Suprapubic skin (tissue), 4 donors: ENCODE results near the gene RPL7L1. TPM values are rescaled to one million over a fixed set of nuclear protein-coding genes. Genes with fewer than 3 reads are reported as not detected.

Experiments
- DNase-seq, 2 donors: peaks; one replicate each; pipeline ENCODE4 v3.0.0-alpha.2; 2019; ENCODE audit warnings: low spot score in 2 of 2
- H3K27ac ChIP-seq: fragments of 200-600 bp; sonication (generic); one replicate; pipeline ENCODE4 v1.5.1; 2019
- H3K27me3 ChIP-seq: fragments of 200-600 bp; sonication (generic); one replicate; pipeline ENCODE4 v1.5.1; 2019
- H3K36me3 ChIP-seq: fragments of 200-600 bp; sonication (generic); one replicate; pipeline ENCODE4 v1.5.1; 2019
- H3K4me1 ChIP-seq: fragments of 200-600 bp; sonication (generic); one replicate; pipeline ENCODE4 v1.5.1; 2019
- H3K4me3 ChIP-seq: fragments of 200-600 bp; sonication (generic); one replicate; pipeline ENCODE4 v1.5.1; 2019; ENCODE audit warnings: mild to moderate bottlenecking
- H3K9me3 ChIP-seq: fragments of 200-600 bp; sonication (generic); one replicate; pipeline ENCODE4 v1.5.1; 2019
- CTCF ChIP-seq, 2 donors: fragments of 200-600 bp in 1 of 2; fragments of 450-650 bp in 1 of 2; sonication (generic) in 1 of 2; IDR thresholded peaks; one replicate each; pipeline ENCODE4 v1.5.1; 2016 to 2019; ENCODE audit warnings: antibody characterized with exemption in 2 of 2, mild to moderate bottlenecking in 1 of 2, moderate library complexity in 1 of 2
- EP300 ChIP-seq: sonication (generic); formaldehyde crosslinking; IDR thresholded peaks from one replicate; pipeline ENCODE4 v1.6.1; 2017; ENCODE audit warnings: antibody characterized with exemption
- POLR2A ChIP-seq, 2 donors: fragments of 450-650 bp; IDR thresholded peaks; one replicate each; pipeline ENCODE4 v1.6.1; 2017; ENCODE audit warnings: antibody characterized with exemption in 2 of 2, mild to moderate bottlenecking in 2 of 2, moderate library complexity in 2 of 2
- POLR2AphosphoS5 ChIP-seq, 3 donors: sonication (generic); formaldehyde crosslinking; IDR thresholded peaks; one replicate each; pipeline ENCODE4 v1.6.1; 2017; ENCODE audit warnings: antibody characterized with exemption in 3 of 3
- WGBS: methylation state at CpG from one replicate; pipeline ENCODE4 v1.1.5; 2018; 5-methylcytosine and 5-hydroxymethylcytosine counted together
- total RNA-seq, 4 donors: library from RNA; depleted of rRNA; stranded (reverse); fragments of >200 nt; gene quantifications; one replicate each; pipeline ENCODE4 v1.1.0, GENCODE V29; 2016

The RPL7L1 gene
- total RNA-seq, 4 donors from 2014 or later: 76.8 to 112 (median 86.4) TPM

DNA sequence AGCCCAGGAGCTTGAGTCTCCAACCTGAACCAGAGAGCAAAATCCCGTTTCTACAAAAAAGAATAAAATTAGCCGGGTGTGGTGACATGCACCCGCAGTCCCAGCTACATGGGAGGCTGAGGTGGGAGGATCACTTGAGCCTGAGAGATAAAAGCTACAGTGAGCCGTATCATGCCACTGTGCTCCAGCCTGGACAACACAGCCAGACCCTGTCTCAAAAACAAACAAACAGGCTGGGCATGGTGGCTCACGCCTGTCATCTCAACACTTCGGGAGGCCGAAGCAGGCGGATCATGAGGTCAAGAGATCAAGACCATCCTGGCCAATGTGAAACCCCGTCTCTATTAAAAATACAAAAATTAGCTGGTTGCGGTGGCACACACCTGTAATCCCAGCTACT, 25.1 kb downstream of the RPL7L1 start:
- H3K27me3 ChIP-seq: no peaks in the 10 kb centered on the region
- H3K9me3 ChIP-seq: no peaks in the 10 kb centered on the region
- DNase-seq: no peak
- no peak overlapping the region for H3K27ac ChIP-seq
- no peak overlapping the region for H3K4me3 ChIP-seq
- H3K36me3 ChIP-seq: no peaks in the 10 kb centered on the region
- 98% methylated on average over 10 of the region's 10 CpGs for WGBS
- H3K4me1 ChIP-seq: peaks cover 5% of the 10 kb centered on the region
- TF ChIP-seq POLR2AphosphoS5 (IDR thresholded peaks at IDR 0.05) (no peak), POLR2A (IDR thresholded peaks at IDR 0.05) (no peak), CTCF (IDR thresholded peaks at IDR 0.05) (no peak), EP300 (no peak)

GRCh38 chr6:42907336-42907735, 27.9 kb downstream of the RPL7L1 start:
- no peaks in the 10 kb centered on the region for H3K9me3 ChIP-seq
- no peak overlapping the region for H3K4me3 ChIP-seq
- DNase-seq: no peak
- H3K4me1 ChIP-seq: peaks cover 7% of the 10 kb centered on the region
- H3K36me3 ChIP-seq: no peaks in the 10 kb centered on the region
- H3K27ac ChIP-seq: no peak overlapping the region
- peaks cover 13% of the 10 kb centered on the region for H3K27me3 ChIP-seq
- no peak for TF ChIP-seq CTCF (IDR thresholded peaks at IDR 0.05)
- no peak for TF ChIP-seq EP300
- no peak for TF ChIP-seq POLR2A (IDR thresholded peaks at IDR 0.05)
- no peak for TF ChIP-seq POLR2AphosphoS5 (IDR thresholded peaks at IDR 0.05)
- 85% methylated on average over 4 of the region's 5 CpGs for WGBS

GRCh38 chr6:42909835-42910234, 30.4 kb downstream of the RPL7L1 start:
- no peak for DNase-seq
- WGBS: 92% methylated on average over 10 of the region's 10 CpGs

GRCh38 chr6:42911171-42912021, 32.0 kb downstream of the RPL7L1 start:
- peak overlapping the region; percentile 40 for H3K4me3 ChIP-seq
- TF ChIP-seq CTCF (IDR thresholded peaks at IDR 0.05) (no peak), POLR2A (IDR thresholded peaks at IDR 0.05) (no peak), POLR2AphosphoS5 (IDR thresholded peaks at IDR 0.05) (no peak), EP300 (no peak)

More at GRCh38 chr6:42909835-42910234, 30.4 kb downstream of the RPL7L1 start:
- TF ChIP-seq EP300 (no peak), POLR2A (IDR thresholded peaks at IDR 0.05) (no peak)
- Histone ChIP-seq H3K9me3 (no peaks in the 10 kb centered on the region), H3K36me3 (no peaks in the 10 kb centered on the region), H3K27ac (no peak overlapping the region), H3K27me3 (peaks cover 13% of the 10 kb centered on the region), H3K4me1 (peaks cover 7% of the 10 kb centered on the region), H3K4me3 (no peak overlapping the region)

GRCh38 chr6:42914546-42914945, 35.1 kb downstream of the RPL7L1 start:
- Histone ChIP-seq H3K9me3 (no peaks in the 10 kb centered on the region), H3K36me3 (no peaks in the 10 kb centered on the region), H3K27ac (no peak overlapping the region), H3K4me3 (no peak overlapping the region), H3K27me3 (peaks cover 17% of the 10 kb centered on the region), H3K4me1 (peaks cover 7% of the 10 kb centered on the region)
- 66% methylated on average over 4 of the region's 4 CpGs for WGBS
- no peak for DNase-seq
- TF ChIP-seq POLR2AphosphoS5 (IDR thresholded peaks at IDR 0.05): no peak

More at GRCh38 chr6:42911171-42912021, 32.0 kb downstream of the RPL7L1 start:
- Histone ChIP-seq H3K4me1 (peaks cover 7% of the 10 kb centered on the region), H3K27ac (no peak overlapping the region), H3K27me3 (peaks cover 17% of the 10 kb centered on the region), H3K36me3 (no peaks in the 10 kb centered on the region), H3K9me3 (no peaks in the 10 kb centered on the region)
- DNase-seq: no peak
- 24% methylated on average over 21 of the region's 49 CpGs for WGBS

DNA sequence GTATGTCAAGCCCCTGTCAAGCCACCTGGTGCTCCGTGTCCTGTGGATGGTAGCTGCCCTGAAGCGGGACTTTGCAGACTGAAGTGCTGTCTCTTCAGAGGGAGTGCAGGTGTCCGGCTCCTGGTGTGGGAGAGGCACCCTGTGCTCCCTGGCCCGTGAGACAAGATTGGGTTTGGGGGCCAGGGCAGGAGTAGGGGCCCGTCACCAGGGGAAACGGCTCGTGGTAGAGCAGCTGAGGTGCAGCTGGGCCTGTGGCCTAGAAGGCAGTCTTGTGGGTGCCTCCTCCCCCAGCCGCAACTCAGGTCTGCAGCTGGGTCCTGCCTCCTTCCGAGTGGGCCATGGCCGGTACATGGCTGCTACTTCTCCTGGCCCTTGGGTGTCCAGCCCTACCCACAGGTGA, 36.3 kb downstream of the RPL7L1 start, which contains the start of gene PTCRA:
TSS of gene PTCRA (plus strand) at position 322 of the 400 bp plus-strand sequence. CDS start at position 339, 17 bp downstream.
- WGBS: no CpG with 5 or more reads among the region's 10 CpGs
- no peak for DNase-seq
- H3K9me3 ChIP-seq: no peaks in the 10 kb centered on the region
- no peak within 1 kb of the TSS for H3K4me3 ChIP-seq
- H3K27ac ChIP-seq: no peak within 1 kb of the TSS
- H3K4me1 ChIP-seq: peaks cover 7% of the 10 kb centered on the region
- H3K27me3 ChIP-seq: peaks cover 17% of the 10 kb centered on the region
- H3K36me3 ChIP-seq: no peaks in the 10 kb centered on the region
- TF ChIP-seq POLR2AphosphoS5 (IDR thresholded peaks at IDR 0.05): no peak
- no peak for TF ChIP-seq EP300
- TF ChIP-seq CTCF (IDR thresholded peaks at IDR 0.05): no peak
- no peak for TF ChIP-seq POLR2A (IDR thresholded peaks at IDR 0.05)
